ENCODE results near the gene AGFG2. TPM values are rescaled to one million over a fixed set of nuclear protein-coding genes. Genes with fewer than 3 reads are reported as not detected.
"Not testable (repeated sequence)": the region's sequence is repeated elsewhere in the genome, so short reads cannot be mapped to it uniquely, and the experiment has no call there.

Gene AGFG2
- total and polyA plus RNA-seq, 10 of the 15 experiments (the other 5 are each of a cell fraction or from before 2014, with no cell fraction given) = 0.90 to 71.5 (median 25.4) TPM

DNA sequence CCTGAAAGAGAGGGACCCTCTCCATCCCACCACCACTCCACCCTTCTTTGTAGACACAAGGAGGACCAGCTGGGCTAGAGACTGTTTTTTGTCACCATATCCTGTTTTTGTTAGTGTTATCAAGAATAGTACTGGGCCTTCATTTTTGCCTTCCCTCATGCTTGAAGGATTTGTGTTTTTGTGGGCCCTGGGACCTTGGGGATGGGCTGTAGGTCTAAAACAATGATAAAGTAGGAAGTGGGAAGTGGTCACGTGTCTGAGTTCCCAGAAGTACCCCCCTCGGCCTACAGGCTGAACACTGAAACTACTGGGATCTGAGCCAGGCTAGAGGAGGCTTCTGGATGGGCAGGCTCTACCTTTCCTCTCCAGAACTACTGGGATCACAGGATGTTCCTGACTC is 8.9 kb downstream of the AGFG2 start:
- DNase-seq (ENCODE audit: low read depth, low spot score) (no peak), FAIRE-seq (no peak), ATAC-seq (no peak)
- WGBS (ENCODE audit: insufficient coverage, insufficient replicate concordance, low lambda C conversion rate, missing lambda C conversion rate) = 4% methylated on average over 2 of the region's 2 CpGs
- POLR2A ChIA-PET = interaction anchor here (0.8 to 7.1 kb wide), 8 partner anchors 8 to 152 kb away, joined by 3 to 47 read pairs (median 5); partner anchors contain the start of genes AGFG2, FBXO24 and LRCH4
- intact Hi-C loops (cut with micrococcal nuclease; ENCODE audit: unreplicated experiment) (loop anchor here (5.0 to 10.0 kb wide), 2 partner anchors 71 to 183 kb away; partner anchors contain the start of gene TSC22D4), in situ Hi-C loops (cut with MboI) (no loop called here)
- H3K9me3 ChIP-seq (replicated peaks; ENCODE audit: control insufficient read depth, insufficient read depth, low read length) = no peaks in the 10 kb centered on the region
- peak overlapping the region; percentile 52 for H3K9ac ChIP-seq (ENCODE audit: control insufficient read depth, insufficient read depth, low read length)
- CTCF ChIA-PET = interaction anchor here (0.6 to 7.9 kb wide), 11 partner anchors 13 to 157 kb away, joined by 3 to 101 read pairs (median 4); partner anchors contain the start of gene POP7
- peak overlapping the region; percentile 88 for H3K4me2 ChIP-seq (ENCODE audit: control insufficient read depth, insufficient read depth)
- TF ChIP-seq USF2 (IDR thresholded peaks at IDR 0.05; ENCODE audit: borderline replicate concordance, low read depth, low read length) (peak; percentile 7; the same call in 1 of the 2 replicates), BHLHE40 (IDR thresholded peaks at IDR 0.05; ENCODE audit: borderline replicate concordance in 1 of 2, low read depth in 2 of 2, low read length in 1 of 2) (peak; percentile 39; a peak in 2 of 4 replicates), CBX5 (IDR thresholded peaks at IDR 0.05; ENCODE audit: low read depth) (no peak), HDAC2 (IDR thresholded peaks at IDR 0.05) (no peak), EED (IDR thresholded peaks at IDR 0.05; ENCODE audit: low read depth) (peak; percentile 52; the same call in 1 of the 2 replicates), RAD51 (IDR thresholded peaks at IDR 0.05) (peak; percentile 60; the same call in 1 of the 2 replicates), SPI1 (IDR thresholded peaks at IDR 0.05; ENCODE audit: borderline replicate concordance, insufficient read depth, low read depth, low read length) (peak; percentile 53), IRF4 (IDR thresholded peaks at IDR 0.05; ENCODE audit: low read depth, low read length) (0 out of 2 replicates have a peak, but pooled peaks have one; percentile 15)
- TF ChIP-seq, protein P1, sequence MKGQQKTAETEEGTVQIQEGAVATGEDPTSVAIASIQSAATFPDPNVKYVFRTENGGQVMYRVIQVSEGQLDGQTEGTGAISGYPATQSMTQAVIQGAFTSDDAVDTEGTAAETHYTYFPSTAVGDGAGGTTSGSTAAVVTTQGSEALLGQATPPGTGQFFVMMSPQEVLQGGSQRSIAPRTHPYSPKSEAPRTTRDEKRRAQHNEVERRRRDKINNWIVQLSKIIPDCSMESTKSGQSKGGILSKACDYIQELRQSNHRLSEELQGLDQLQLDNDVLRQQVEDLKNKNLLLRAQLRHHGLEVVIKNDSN (IDR thresholded peaks at IDR 0.05; ENCODE audit: borderline replicate concordance, extremely low read length, insufficient read depth, low read depth, low read length) = peak; percentile 40
- peaks cover 3 to 23% of the 10 kb centered on the region in 2 experiments for H3K36me3 ChIP-seq (ENCODE audit: control insufficient read depth in 2 of 2, insufficient read depth in 2 of 2, low read length in 1 of 2)
- SMC1A ChIA-PET (ENCODE audit: uncharacterized antibody, unreplicated experiment) = interaction anchor here (1.0 to 10.6 kb wide), 7 partner anchors 9 to 68 kb away, joined by 3 to 127 read pairs (median 6); partner anchors contain the start of genes AGFG2, FBXO24 and LRCH4
- RAD21 ChIA-PET (ENCODE audit: unreplicated experiment) = interaction anchor here (1.1 to 11.5 kb wide), 5 partner anchors 12 to 69 kb away, joined by 3 to 90 read pairs (median 4); partner anchors contain the start of gene TSC22D4
- no peak overlapping the region for H2AFZ ChIP-seq (ENCODE audit: control insufficient read depth, low read depth, low read length)
- H3K27me3 ChIP-seq (replicated peaks in 1 of 2; ENCODE audit: control insufficient read depth in 2 of 2, insufficient read depth in 2 of 2, low read length in 1 of 2) = no peaks in the 10 kb centered on the region
- no TSS peak for BruUV-seq (replicated peaks)
- peak overlapping the region; percentile 56 for H3K4me3 ChIP-seq
- peaks cover 64% of the 10 kb centered on the region for H3K4me1 ChIP-seq (ENCODE audit: control insufficient read depth, insufficient read depth, low read length)
- H3K79me2 ChIP-seq (ENCODE audit: control insufficient read depth, insufficient read depth, low read length) = peaks cover 53% of the 10 kb centered on the region
- H4K20me1 ChIP-seq (ENCODE audit: control insufficient read depth, insufficient read depth) = no peaks in the 10 kb centered on the region
- peak overlapping the region; percentile 99 for H3K27ac ChIP-seq (ENCODE audit: control insufficient read depth, insufficient read depth)

- FAIRE-seq; in situ Hi-C loops (cut with MboI); H3K27me3 ChIP-seq (replicated peaks in 1 of 2; ENCODE audit: control insufficient read depth in 2 of 2, insufficient read depth in 2 of 2, low read length in 1 of 2); ATAC-seq; H3K4me2 ChIP-seq (ENCODE audit: control insufficient read depth, insufficient read depth); H4K20me1 ChIP-seq (ENCODE audit: control insufficient read depth, insufficient read depth); H2AFZ ChIP-seq (ENCODE audit: control insufficient read depth, low read depth, low read length); H3K4me3 ChIP-seq; BruUV-seq (replicated peaks); DNase-seq (ENCODE audit: low read depth, low spot score); H3K9me3 ChIP-seq (replicated peaks; ENCODE audit: control insufficient read depth, insufficient read depth, low read length): not testable (repeated sequence)
- ChIA-PET SMC1A (ENCODE audit: uncharacterized antibody, unreplicated experiment) (interaction anchor here (1.0 to 10.6 kb wide), 6 partner anchors 9 to 38 kb away, joined by 3 to 127 read pairs (median 6); partner anchors contain the start of genes AGFG2, FBXO24 and LRCH4), RAD21 (ENCODE audit: unreplicated experiment) (interaction anchor here (0.5 to 11.5 kb wide), 5 partner anchors 12 to 326 kb away, joined by 3 to 90 read pairs (median 8); partner anchors contain the start of genes SRRT and TSC22D4), CTCF (interaction anchor here (0.7 to 7.9 kb wide), 10 partner anchors 10 to 144 kb away, joined by 3 to 101 read pairs (median 4); partner anchors contain the start of gene AGFG2), POLR2A (interaction anchor here (0.8 to 7.1 kb wide), 7 partner anchors 8 to 75 kb away, joined by 3 to 47 read pairs (median 5); partner anchors contain the start of genes AGFG2, FBXO24 and LRCH4)
- H3K27ac ChIP-seq (ENCODE audit: control insufficient read depth, insufficient read depth) = peak overlapping the region; percentile 99
- H3K79me2 ChIP-seq (ENCODE audit: control insufficient read depth, insufficient read depth, low read length) = peaks cover 50% of the 10 kb centered on the region
- peaks cover 60% of the 10 kb centered on the region for H3K4me1 ChIP-seq (ENCODE audit: control insufficient read depth, insufficient read depth, low read length)
- H3K9ac ChIP-seq (ENCODE audit: control insufficient read depth, insufficient read depth, low read length) = peak overlapping the region; percentile 52; the same call in 1 of the 2 replicates
- peaks cover 8 to 29% of the 10 kb centered on the region in 2 experiments for H3K36me3 ChIP-seq (ENCODE audit: control insufficient read depth in 2 of 2, insufficient read depth in 2 of 2, low read length in 1 of 2)
- WGBS (ENCODE audit: insufficient coverage, insufficient replicate concordance, low lambda C conversion rate, missing lambda C conversion rate) = 34% methylated on average over 5 of the region's 5 CpGs
- intact Hi-C loops (cut with micrococcal nuclease; ENCODE audit: unreplicated experiment) = loop anchor here (5.0 to 10.0 kb wide), 2 partner anchors 71 to 184 kb away; partner anchors contain the start of gene TSC22D4
These were observed 9.4 kb downstream of the AGFG2 start for GRCh38 chr7:100548446-100548845.

Data from GM12878 (cell line).